ENCODE data around the gene HACE1.

HACE1 gene

GRCh38 chr6:104736545-104736944, 123.2 kb downstream of the HACE1 start:
- no peak overlapping the region for H3K4me3 ChIP-seq (ENCODE audit: control insufficient read depth, low read depth, low read length)
- no peak for DNase-seq (ENCODE audit: low read depth)
- TF ChIP-seq CTCF (conservative IDR thresholded peaks at IDR 0.05; ENCODE audit: control insufficient read depth, insufficient read depth, low read depth, low read length), result no peak

GRCh38 chr6:104730450-104730849, 129.3 kb downstream of the HACE1 start:
- no peak for TF ChIP-seq CTCF (conservative IDR thresholded peaks at IDR 0.05; ENCODE audit: control insufficient read depth, insufficient read depth, low read depth, low read length)

GRCh38 chr6:104729433-104729832, 130.3 kb downstream of the HACE1 start:
- TF ChIP-seq CTCF (conservative IDR thresholded peaks at IDR 0.05; ENCODE audit: control insufficient read depth, insufficient read depth, low read depth, low read length), result no peak
- DNase-seq (ENCODE audit: low read depth), result no peak
- H3K4me3 ChIP-seq (ENCODE audit: control insufficient read depth, low read depth, low read length), result no peak overlapping the region

More at GRCh38 chr6:104730450-104730849, 129.3 kb downstream of the HACE1 start:
- H3K4me3 ChIP-seq (ENCODE audit: control insufficient read depth, low read depth, low read length), result no peak overlapping the region
- DNase-seq (ENCODE audit: low read depth), result no peak

- DNase-seq (ENCODE audit: low read depth), result no peak
- TF ChIP-seq CTCF (conservative IDR thresholded peaks at IDR 0.05; ENCODE audit: control insufficient read depth, insufficient read depth, low read depth, low read length), result no peak
- H3K4me3 ChIP-seq (ENCODE audit: control insufficient read depth, low read depth, low read length), result no peak overlapping the region
Observed at GRCh38 chr6:104728448-104728847, 131.3 kb downstream of the HACE1 start.

- TF ChIP-seq CTCF (conservative IDR thresholded peaks at IDR 0.05; ENCODE audit: control insufficient read depth, insufficient read depth, low read depth, low read length), result no peak
- no peak for DNase-seq (ENCODE audit: low read depth)
- no peak overlapping the region for H3K4me3 ChIP-seq (ENCODE audit: control insufficient read depth, low read depth, low read length)
Observed at GRCh38 chr6:104718672-104719071, 141.0 kb downstream of the HACE1 start.

- H3K4me3 ChIP-seq (ENCODE audit: control insufficient read depth, low read depth, low read length), result no peak overlapping the region
- DNase-seq (ENCODE audit: low read depth), result no peak
- no peak for TF ChIP-seq CTCF (conservative IDR thresholded peaks at IDR 0.05; ENCODE audit: control insufficient read depth, insufficient read depth, low read depth, low read length)
Observed at GRCh38 chr6:104716858-104717257, 142.9 kb downstream of the HACE1 start.

GRCh38 chr6:104714796-104715195, 144.9 kb downstream of the HACE1 start:
- TF ChIP-seq CTCF (conservative IDR thresholded peaks at IDR 0.05; ENCODE audit: control insufficient read depth, insufficient read depth, low read depth, low read length), result no peak
- no peak overlapping the region for H3K4me3 ChIP-seq (ENCODE audit: control insufficient read depth, low read depth, low read length)
- DNase-seq (ENCODE audit: low read depth), result no peak

Measured in fibroblast of mammary gland (primary cell).